Trophoblast cell (in vitro differentiated cells and primary cell): Measurements from ENCODE around the gene NBPF1.
"Not testable (repeated sequence)": the region's sequence is repeated elsewhere in the genome, so short reads cannot be mapped to it uniquely, and the experiment has no call there.

Source experiments
- DNase-seq, 2 donors: peaks; one replicate each; pipeline ENCODE4 v3.0.0-alpha.2; 2016
- H2AFZ ChIP-seq: 2 replicates; pipeline ENCODE4 v1.6.1; 2013; ENCODE audit warnings: low read length, moderate library complexity, mild to moderate bottlenecking; ENCODE audit not compliant: insufficient read depth, poor library complexity
- H2AK5ac ChIP-seq: 2 replicates; pipeline ENCODE4 v1.6.1; 2013; ENCODE audit warnings: mild to moderate bottlenecking, low read length
- H2BK120ac ChIP-seq: 2 replicates; pipeline ENCODE4 v1.6.1; 2013; ENCODE audit warnings: low read length, mild to moderate bottlenecking, moderate library complexity; ENCODE audit not compliant: insufficient read depth, poor library complexity
- H2BK12ac ChIP-seq: 2 replicates; pipeline ENCODE4 v1.6.1; 2013; ENCODE audit warnings: mild to moderate bottlenecking, low read length, moderate library complexity
- H2BK5ac ChIP-seq: 2 replicates; pipeline ENCODE4 v1.6.1; 2013; ENCODE audit warnings: low read length, low read depth, moderate library complexity, mild to moderate bottlenecking; ENCODE audit not compliant: poor library complexity
- H3K14ac ChIP-seq: 2 replicates; pipeline ENCODE4 v1.6.1; 2013; ENCODE audit warnings: mild to moderate bottlenecking, low read length
- H3K18ac ChIP-seq: 2 replicates; pipeline ENCODE4 v1.6.1; 2013; ENCODE audit warnings: mild to moderate bottlenecking, low read length
- H3K23ac ChIP-seq: 2 replicates; pipeline ENCODE4 v1.6.1; 2013; ENCODE audit warnings: low read length
- H3K27ac ChIP-seq: 2 replicates; pipeline ENCODE4 v1.5.1; 2013; ENCODE audit warnings: low read depth, mild to moderate bottlenecking, inconsistent platforms, low read length, moderate library complexity
- H3K27me3 ChIP-seq: 2 replicates; pipeline ENCODE4 v1.6.1; 2013; ENCODE audit warnings: inconsistent platforms, mild to moderate bottlenecking, low read length, moderate library complexity; ENCODE audit not compliant: insufficient read depth
- H3K36me3 ChIP-seq, 2 experiments: 1 replicate in 1 of 2; 2 replicates in 1 of 2; pipeline ENCODE4 v1.6.1; 2013; ENCODE audit warnings: low read length in 2 of 2, mild to moderate bottlenecking in 2 of 2, moderate library complexity in 1 of 2; ENCODE audit not compliant: insufficient read depth in 2 of 2, control insufficient read depth in 1 of 2
- H3K4ac ChIP-seq: 2 replicates; pipeline ENCODE4 v1.6.1; 2013; ENCODE audit warnings: low read depth, mild to moderate bottlenecking, low read length, moderate library complexity
- H3K4me1 ChIP-seq, 2 experiments: 1 replicate in 1 of 2; 2 replicates in 1 of 2; pipeline ENCODE4 v1.6.1; 2013; ENCODE audit warnings: low read length in 2 of 2, mild to moderate bottlenecking in 2 of 2, moderate library complexity in 1 of 2; ENCODE audit not compliant: insufficient read depth in 2 of 2, control insufficient read depth in 1 of 2
- H3K4me2 ChIP-seq: 2 replicates; pipeline ENCODE4 v1.6.1; 2013; ENCODE audit warnings: inconsistent platforms, mild to moderate bottlenecking, low read length, moderate library complexity
- H3K4me3 ChIP-seq: 2 replicates; pipeline ENCODE4 v1.5.1; 2013; ENCODE audit warnings: mild to moderate bottlenecking, low read depth, low read length, inconsistent platforms
- H3K79me1 ChIP-seq: one replicate; pipeline ENCODE4 v1.6.1; 2013; ENCODE audit warnings: low read length
- H3K79me2 ChIP-seq: 2 replicates; pipeline ENCODE4 v1.6.1; 2013; ENCODE audit warnings: low read length, mild to moderate bottlenecking; ENCODE audit not compliant: control insufficient read depth, insufficient read depth, poor library complexity
- H3K9ac ChIP-seq: 2 replicates; pipeline ENCODE4 v1.6.1; 2013; ENCODE audit warnings: mild to moderate bottlenecking, low read length
- H3K9me3 ChIP-seq: 2 replicates; pipeline ENCODE4 v1.6.1; 2013; ENCODE audit warnings: low read depth, mild to moderate bottlenecking, control low read depth, inconsistent platforms, low read length; ENCODE audit not compliant: insufficient read depth
- H4K12ac ChIP-seq: 2 replicates; pipeline ENCODE4 v1.6.1; 2013; ENCODE audit warnings: low read depth, mild to moderate bottlenecking, low read length, moderate library complexity
- H4K8ac ChIP-seq: 2 replicates; pipeline ENCODE4 v1.6.1; 2013; ENCODE audit warnings: low read depth, mild to moderate bottlenecking, low read length, moderate library complexity
- H4K91ac ChIP-seq: one replicate; pipeline ENCODE4 v1.6.1; 2013; ENCODE audit warnings: low read depth, mild to moderate bottlenecking, low read length, moderate library complexity
- WGBS: extraction: QIAGEN DNeasy Blood & Tissue Kit; methylation state at CpG from one replicate; pipeline ENCODE4 v1.1.7; 2013; ENCODE audit warnings: missing lambda C conversion rate; ENCODE audit not compliant: insufficient read length, insufficient coverage; ENCODE audit errors: extremely low coverage; 5-methylcytosine and 5-hydroxymethylcytosine counted together

Gene NBPF1

GRCh38 chr1:16549545-16549944 lies 63.8 kb downstream of the NBPF1 start:
- H2BK5ac ChIP-seq, H3K18ac ChIP-seq: not testable (repeated sequence)

GRCh38 chr1:16547502-16548241 lies 65.7 kb downstream of the NBPF1 start:
- H2BK120ac ChIP-seq, H3K79me1 ChIP-seq, H3K79me2 ChIP-seq, H4K91ac ChIP-seq, H3K27ac ChIP-seq, H4K8ac ChIP-seq, H3K4me3 ChIP-seq, H3K23ac ChIP-seq, H3K18ac ChIP-seq, H2BK5ac ChIP-seq, H2AFZ ChIP-seq, H3K4me2 ChIP-seq, H2BK12ac ChIP-seq, H3K36me3 ChIP-seq, H3K27me3 ChIP-seq, H3K9ac ChIP-seq, H3K9me3 ChIP-seq, DNase-seq, H3K4me1 ChIP-seq, H3K4ac ChIP-seq, H3K14ac ChIP-seq, H4K12ac ChIP-seq, H2AK5ac ChIP-seq: not testable (repeated sequence)
- no CpG with 5 or more reads among the region's 41 CpGs for WGBS

More at GRCh38 chr1:16549545-16549944, 63.8 kb downstream of the NBPF1 start:
- H3K9me3 ChIP-seq, H4K12ac ChIP-seq, H4K8ac ChIP-seq, H3K4me1 ChIP-seq, H3K79me1 ChIP-seq, H2AK5ac ChIP-seq, H3K23ac ChIP-seq, H2BK12ac ChIP-seq, H3K27me3 ChIP-seq, H3K9ac ChIP-seq, H2AFZ ChIP-seq, H3K4ac ChIP-seq, H3K36me3 ChIP-seq, H3K4me2 ChIP-seq, H3K4me3 ChIP-seq, H3K79me2 ChIP-seq, DNase-seq, H3K27ac ChIP-seq, H2BK120ac ChIP-seq, H3K14ac ChIP-seq, H4K91ac ChIP-seq: not testable (repeated sequence)
- no CpG with 5 or more reads among the region's 1 CpG for WGBS

DNA sequence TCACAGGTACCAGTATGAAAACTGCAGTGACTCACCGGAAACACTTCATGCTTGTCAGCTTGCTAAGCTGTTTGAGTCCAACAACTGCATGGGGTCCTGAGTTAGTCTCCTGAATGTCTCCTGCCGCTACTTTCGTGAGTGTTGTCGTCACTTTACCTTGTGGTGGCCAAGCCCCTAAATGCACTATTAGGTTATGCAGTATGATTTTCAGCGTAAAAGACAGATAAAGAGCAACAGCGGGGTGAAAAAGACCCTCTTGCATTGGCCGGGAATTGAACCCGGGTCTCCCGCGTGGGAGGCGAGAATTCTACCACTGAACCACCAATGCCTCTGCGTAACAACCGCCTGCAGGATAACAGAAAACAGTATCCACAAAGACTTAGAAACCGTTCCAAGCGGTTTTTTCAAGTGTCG lies 67.7 kb downstream of the NBPF1 start:
- not testable (repeated sequence) for H2BK12ac ChIP-seq, H3K9ac ChIP-seq, H3K4me1 ChIP-seq, H3K36me3 ChIP-seq, H2BK120ac ChIP-seq, H2AK5ac ChIP-seq, H3K27ac ChIP-seq, H3K14ac ChIP-seq, H4K91ac ChIP-seq, H3K4me2 ChIP-seq, H4K8ac ChIP-seq, H2AFZ ChIP-seq, H3K4ac ChIP-seq, H3K9me3 ChIP-seq, H3K23ac ChIP-seq, H3K27me3 ChIP-seq, H3K79me2 ChIP-seq, H2BK5ac ChIP-seq, H3K4me3 ChIP-seq, H3K18ac ChIP-seq, H4K12ac ChIP-seq, H3K79me1 ChIP-seq
- peak; percentile 71 to 79 for DNase-seq
- WGBS = no CpG with 5 or more reads among the region's 16 CpGs

- H3K4me1 ChIP-seq, H3K4me2 ChIP-seq, H4K12ac ChIP-seq, H3K79me2 ChIP-seq, H3K27me3 ChIP-seq, H2BK12ac ChIP-seq, H2AFZ ChIP-seq, H2BK120ac ChIP-seq, H4K8ac ChIP-seq, H2AK5ac ChIP-seq, H3K9me3 ChIP-seq, H3K14ac ChIP-seq, H3K18ac ChIP-seq, H4K91ac ChIP-seq, H3K36me3 ChIP-seq, H3K27ac ChIP-seq, H3K23ac ChIP-seq, H3K4ac ChIP-seq, H3K4me3 ChIP-seq, H3K79me1 ChIP-seq, DNase-seq, H2BK5ac ChIP-seq, H3K9ac ChIP-seq: not testable (repeated sequence)
- no CpG with 5 or more reads among the region's 2 CpGs for WGBS
These were observed 72.9 kb downstream of the NBPF1 start for GRCh38 chr1:16540421-16540893.
